ENCODE results near the gene CISD2.

CISD2 gene

GRCh38 chr4:102826890-102827673, 41.7 kb upstream of the CISD2 start, which contains the start of gene UBE2D3:
Gene UBE2D3 (minus strand): TSS chr4:102827551. CDS start chr4:102826508, 1,043 bp downstream.
- Histone ChIP-seq H3K4me2 (peak within 1 kb of the TSS; percentile 84), H3K36me3 (peaks cover 19% of the 10 kb centered on the region), H4K20me1 (peaks cover 47% of the 10 kb centered on the region), H3K4me3 (peak within 1 kb of the TSS; percentile 90), H3K9me3 (no peaks in the 10 kb centered on the region), H3K9ac (peak within 1 kb of the TSS; percentile 100), H3K27ac (peak within 1 kb of the TSS; percentile 100), H3K27me3 (no peaks in the 10 kb centered on the region), H3K4me1 (peaks cover 36% of the 10 kb centered on the region)
- no peak for TF ChIP-seq Cebpa-rat (IDR thresholded peaks at IDR 0.05)

GRCh38 chr4:102827674-102828496, 40.9 kb upstream of the CISD2 start:
- Histone ChIP-seq H3K4me3 (peak overlapping the region; percentile 90), H3K9me3 (no peaks in the 10 kb centered on the region), H3K4me2 (peak overlapping the region; percentile 84), H3K36me3 (peaks cover 11% of the 10 kb centered on the region), H3K27me3 (no peaks in the 10 kb centered on the region), H4K20me1 (peaks cover 39% of the 10 kb centered on the region), H3K27ac (peak overlapping the region; percentile 100), H3K9ac (peak overlapping the region; percentile 100), H3K4me1 (peaks cover 36% of the 10 kb centered on the region)
- no peak for TF ChIP-seq Cebpa-rat (IDR thresholded peaks at IDR 0.05)

- Histone ChIP-seq H3K9me3 (no peaks in the 10 kb centered on the region), H4K20me1 (peaks cover 33% of the 10 kb centered on the region), H3K9ac (peak overlapping the region; percentile 100), H3K27ac (peak overlapping the region; percentile 100), H3K36me3 (peaks cover 5% of the 10 kb centered on the region), H3K4me1 (peaks cover 30% of the 10 kb centered on the region), H3K4me3 (peak overlapping the region; percentile 90), H3K4me2 (peak overlapping the region; percentile 77), H3K27me3 (no peaks in the 10 kb centered on the region)
- no peak for TF ChIP-seq Cebpa-rat (IDR thresholded peaks at IDR 0.05)
These were observed 40.3 kb upstream of the CISD2 start for GRCh38 chr4:102828497-102828808.

DNA sequence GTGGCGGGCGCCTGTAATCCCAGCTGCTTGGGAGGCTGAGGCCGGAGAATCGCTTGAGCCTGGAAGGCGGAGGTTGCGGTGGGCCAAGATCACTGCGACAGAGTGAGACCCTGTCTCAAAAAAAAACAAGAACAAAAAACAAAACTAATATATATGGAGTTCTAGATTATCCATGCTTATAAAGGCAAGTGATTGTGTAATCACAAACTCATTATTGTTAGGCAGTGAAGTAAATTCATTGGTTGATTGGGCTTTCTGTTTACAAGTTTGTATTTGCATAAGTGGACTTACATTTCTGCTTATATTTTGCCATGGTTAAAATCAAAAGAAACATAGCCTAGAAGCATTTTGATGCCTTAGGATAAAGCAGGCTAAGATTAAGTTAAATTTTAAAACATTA, 39.0 kb upstream of the CISD2 start:
- Histone ChIP-seq H3K9me3 (no peaks in the 10 kb centered on the region), H3K4me2 (peak overlapping the region; percentile 77), H4K20me1 (peaks cover 20% of the 10 kb centered on the region), H3K27ac (no peak overlapping the region), H3K4me3 (no peak overlapping the region), H3K27me3 (no peaks in the 10 kb centered on the region), H3K9ac (0 out of 2 replicates have a peak overlapping the region, but pooled peaks have one; percentile 100), H3K4me1 (peaks cover 18% of the 10 kb centered on the region), H3K36me3 (no peaks in the 10 kb centered on the region)
- TF ChIP-seq Cebpa-rat (IDR thresholded peaks at IDR 0.05): no peak

DNA sequence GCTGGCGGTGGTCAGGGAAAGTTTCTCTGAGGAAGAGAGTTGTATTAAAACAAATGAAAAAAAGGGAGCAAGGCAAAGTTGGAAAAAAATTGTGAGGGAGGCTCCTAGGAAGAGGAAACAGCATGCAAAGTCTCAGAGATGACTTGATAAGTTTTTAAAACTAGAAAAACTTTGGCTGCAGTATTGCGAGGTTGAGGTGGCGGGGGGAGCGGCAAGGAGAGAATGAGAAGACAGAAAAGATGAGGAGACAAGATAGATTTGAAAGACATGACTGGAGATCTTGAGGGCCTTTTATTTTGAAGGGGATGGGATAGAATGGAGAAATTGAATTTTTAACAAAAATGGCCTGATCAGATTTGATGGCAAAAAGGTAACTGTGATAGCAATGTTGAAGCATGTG, 36.7 kb upstream of the CISD2 start:
- H3K27ac ChIP-seq: no peak overlapping the region
- H4K20me1 ChIP-seq: no peaks in the 10 kb centered on the region
- TF ChIP-seq Cebpa-rat (IDR thresholded peaks at IDR 0.05): no peak
- no peaks in the 10 kb centered on the region for H3K27me3 ChIP-seq
- no peaks in the 10 kb centered on the region for H3K9me3 ChIP-seq
- no peak overlapping the region for H3K4me3 ChIP-seq
- peaks cover 18% of the 10 kb centered on the region for H3K4me1 ChIP-seq
- H3K36me3 ChIP-seq: no peaks in the 10 kb centered on the region
- H3K9ac ChIP-seq: no peak overlapping the region
- H3K4me2 ChIP-seq: no peak overlapping the region

DNA sequence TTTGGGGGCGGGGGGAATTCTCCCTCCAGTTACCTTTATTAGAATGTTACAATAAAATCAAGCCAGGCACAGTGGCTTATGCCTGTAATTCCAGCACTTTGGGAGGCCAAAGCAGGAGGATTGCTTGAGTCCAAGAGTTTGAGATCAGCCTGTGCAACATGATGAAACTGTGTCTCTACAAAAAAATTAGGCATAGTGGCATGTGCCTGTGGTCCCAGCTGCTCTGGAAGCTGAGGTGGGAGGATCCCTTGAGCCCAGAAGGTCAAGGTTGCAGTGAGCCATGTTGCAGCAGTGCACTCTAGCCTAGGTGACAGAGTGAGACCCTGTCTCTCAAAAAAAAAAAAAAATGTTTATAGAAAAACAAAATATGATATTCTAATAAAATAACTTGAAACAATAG, 36.1 kb upstream of the CISD2 start:
- Histone ChIP-seq H3K4me2 (no peak overlapping the region), H3K4me3 (no peak overlapping the region), H3K4me1 (peaks cover 18% of the 10 kb centered on the region), H3K27ac (no peak overlapping the region), H4K20me1 (no peaks in the 10 kb centered on the region), H3K9me3 (no peaks in the 10 kb centered on the region), H3K27me3 (no peaks in the 10 kb centered on the region), H3K9ac (no peak overlapping the region), H3K36me3 (no peaks in the 10 kb centered on the region)
- no peak for TF ChIP-seq Cebpa-rat (IDR thresholded peaks at IDR 0.05)

GRCh38 chr4:102836596-102836995, 32.2 kb upstream of the CISD2 start:
- no peak overlapping the region for H3K9ac ChIP-seq
- no peak for TF ChIP-seq Cebpa-rat (IDR thresholded peaks at IDR 0.05)
- no peaks in the 10 kb centered on the region for H3K9me3 ChIP-seq
- no peaks in the 10 kb centered on the region for H3K27me3 ChIP-seq
- 0 out of 2 replicates have a peak, but pooled peaks cover 5% of the 10 kb centered on the region for H3K4me1 ChIP-seq
- no peaks in the 10 kb centered on the region for H4K20me1 ChIP-seq
- no peaks in the 10 kb centered on the region for H3K36me3 ChIP-seq
- H3K4me2 ChIP-seq: no peak overlapping the region
- no peak overlapping the region for H3K27ac ChIP-seq
- H3K4me3 ChIP-seq: no peak overlapping the region

DNA sequence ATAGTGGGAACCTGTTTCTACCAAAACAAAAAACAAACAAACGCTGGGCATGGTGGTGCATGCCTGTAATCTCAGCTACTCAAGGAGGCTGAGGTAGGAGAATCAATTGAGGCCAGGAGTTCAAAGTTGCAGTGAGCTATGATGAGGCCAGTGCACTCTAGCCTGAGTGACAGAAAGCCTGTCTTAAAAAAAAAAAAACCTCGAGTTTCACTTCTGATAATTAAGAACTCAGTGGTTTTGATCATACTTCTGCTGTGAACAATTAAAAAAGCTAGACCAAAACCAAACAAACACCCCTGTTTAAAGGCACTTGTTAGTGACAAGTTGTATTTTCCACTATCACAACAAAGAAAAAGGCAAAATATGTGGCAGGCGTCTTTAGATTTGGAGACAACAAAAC, 26.4 kb upstream of the CISD2 start:
- Histone ChIP-seq H3K27ac (no peak overlapping the region), H3K9me3 (no peaks in the 10 kb centered on the region), H4K20me1 (no peaks in the 10 kb centered on the region), H3K4me3 (no peak overlapping the region), H3K27me3 (no peaks in the 10 kb centered on the region), H3K4me2 (no peak overlapping the region), H3K36me3 (peaks cover 12% of the 10 kb centered on the region; the same call in 1 of the 2 replicates), H3K4me1 (no peaks in the 10 kb centered on the region), H3K9ac (no peak overlapping the region)
- no peak for TF ChIP-seq Cebpa-rat (IDR thresholded peaks at IDR 0.05)

DNA sequence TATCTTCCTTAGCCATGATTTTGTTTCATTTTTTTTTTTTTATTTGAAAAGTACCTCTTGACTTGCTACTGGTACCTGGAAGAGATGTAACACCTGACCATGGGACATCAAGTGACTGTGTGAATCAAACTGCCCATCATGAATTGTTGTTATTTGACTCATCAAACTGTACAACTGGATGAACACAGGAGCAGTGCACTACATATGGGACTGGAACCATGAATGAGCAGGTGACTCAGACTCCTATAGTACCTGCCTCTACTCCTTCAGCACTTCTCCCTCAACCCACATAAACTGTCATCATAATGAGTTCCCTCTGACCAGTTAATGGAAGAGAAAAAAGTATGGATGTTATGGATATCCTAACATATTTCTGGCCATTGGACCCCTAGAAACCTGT, 25.5 kb upstream of the CISD2 start:
- TF ChIP-seq Cebpa-rat (IDR thresholded peaks at IDR 0.05): no peak
- Histone ChIP-seq H3K36me3 (peaks cover 14% of the 10 kb centered on the region), H3K9me3 (no peaks in the 10 kb centered on the region)

DNA sequence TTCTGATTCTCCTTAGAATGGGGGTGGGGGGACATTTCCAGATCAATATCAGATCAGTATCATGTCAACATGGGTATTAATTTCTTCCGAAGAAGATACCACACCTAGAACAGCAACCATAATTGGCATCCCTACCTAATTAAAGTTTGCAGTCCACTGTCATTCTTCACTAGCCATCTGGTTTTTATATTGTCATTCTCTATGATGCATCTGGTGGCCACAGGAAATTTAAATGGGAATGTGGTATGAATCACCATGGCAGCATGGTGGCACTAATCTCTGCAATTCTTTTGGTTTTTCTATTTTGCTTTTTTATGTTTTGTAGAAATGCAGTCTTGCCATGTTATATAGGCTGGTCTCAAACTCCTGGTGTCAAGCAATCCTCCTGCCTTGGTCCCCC, 24.9 kb upstream of the CISD2 start:
- peaks cover 19% of the 10 kb centered on the region for H3K36me3 ChIP-seq
- no peak for TF ChIP-seq Cebpa-rat (IDR thresholded peaks at IDR 0.05)
- no peak overlapping the region for H3K4me3 ChIP-seq
- H3K4me2 ChIP-seq: no peak overlapping the region
- no peak overlapping the region for H3K9ac ChIP-seq
- H3K9me3 ChIP-seq: peaks cover 4% of the 10 kb centered on the region; the same call in 1 of the 2 replicates
- H3K27me3 ChIP-seq: no peaks in the 10 kb centered on the region
- H3K4me1 ChIP-seq: no peaks in the 10 kb centered on the region
- no peak overlapping the region for H3K27ac ChIP-seq
- no peaks in the 10 kb centered on the region for H4K20me1 ChIP-seq

More for the DNA sequence above, 25.5 kb upstream of the CISD2 start:
- Histone ChIP-seq H3K27ac (no peak overlapping the region), H3K4me1 (no peaks in the 10 kb centered on the region), H3K9ac (no peak overlapping the region), H3K27me3 (no peaks in the 10 kb centered on the region), H3K4me3 (no peak overlapping the region), H3K4me2 (no peak overlapping the region), H4K20me1 (no peaks in the 10 kb centered on the region)
